Measurements from ENCODE around the gene CCDC178. TPM values are rescaled to one million over a fixed set of nuclear protein-coding genes. Genes with fewer than 3 reads are reported as not detected.

Gene CCDC178
- total and polyA plus RNA-seq, 2 of the 4 experiments (the other 2 are of a cell fraction) = not detected

- BruUV-seq (replicated peaks) = no TSS peak
- dilution Hi-C loops (cut with HindIII; ENCODE audit: low sequenced_read_pairs, unreplicated experiment) = no loop called here
- H3K9me3 ChIP-seq (ENCODE audit: control insufficient read depth, insufficient read depth, low read length) = no peaks in the 10 kb centered on the region; the same call in 1 of the 2 replicates
- H4K8ac ChIP-seq (ENCODE audit: low read depth in 2 of 2, low read length in 2 of 2) = no peak overlapping the region
- ATAC-seq (ENCODE audit: low read depth) (no peak), DNase-seq (no peak)
- no peak overlapping the region for H4K5ac ChIP-seq (ENCODE audit: low read depth, low read length)
- no peak overlapping the region for H2BK20ac ChIP-seq (ENCODE audit: low read depth, low read length)
- no peak overlapping the region for H2BK15ac ChIP-seq (ENCODE audit: low read depth, low read length)
- no peaks in the 10 kb centered on the region for H3K27me3 ChIP-seq (ENCODE audit: control insufficient read depth, insufficient read depth, low read length)
- H3K4me2 ChIP-seq (ENCODE audit: low read depth, low read length) = no peak overlapping the region
- H3K79me1 ChIP-seq (ENCODE audit: low read depth in 1 of 2, low read length in 2 of 2) = no peaks in the 10 kb centered on the region
- H4K20me1 ChIP-seq (ENCODE audit: insufficient read depth, low read length) = no peaks in the 10 kb centered on the region
- no peak overlapping the region for H3K18ac ChIP-seq (ENCODE audit: low read depth, low read length)
- in situ Hi-C loops (cut with MboI; ENCODE audit: low sequenced_read_pairs) = no loop called here
- intact Hi-C loops (cut with micrococcal nuclease) = no loop called here
- H3K36me3 ChIP-seq (ENCODE audit: control insufficient read depth, insufficient read depth, low read length) = no peaks in the 10 kb centered on the region
- H3K4me1 ChIP-seq (ENCODE audit: control insufficient read depth, insufficient read depth, low read length) = no peaks in the 10 kb centered on the region
- H2BK120ac ChIP-seq (ENCODE audit: low read depth, low read length) = no peak overlapping the region
- POLR2A ChIA-PET (ENCODE audit: unreplicated experiment) = no interaction called here
- no peak overlapping the region for H2BK5ac ChIP-seq (ENCODE audit: low read depth, low read length, poor library complexity, severe bottlenecking)
- 49% methylated on average over 2 of the region's 3 CpGs; no CpG with 5 or more reads in 1 of the 2 experiments for WGBS, 2 experiments (ENCODE audit: extremely low coverage in 2 of 2, insufficient read length in 1 of 2)
- no peaks in the 10 kb centered on the region for H3K9me1 ChIP-seq (ENCODE audit: insufficient read depth, low read length)
- TF ChIP-seq MXI1 (IDR thresholded peaks at IDR 0.05; ENCODE audit: borderline replicate concordance, low read depth, low read length) = no peak
- no peak for TF ChIP-seq CHD1 (IDR thresholded peaks at IDR 0.05; ENCODE audit: low read depth, low read length)
- no peak for TF ChIP-seq USF2 (IDR thresholded peaks at IDR 0.05; ENCODE audit: low read depth, low read length)
- TF ChIP-seq POLR2A (IDR thresholded peaks at IDR 0.05; ENCODE audit: low read depth, low read length) = no peak
- TF ChIP-seq FOS (IDR thresholded peaks at IDR 0.05; ENCODE audit: low read depth, low read length) = no peak
- TF ChIP-seq, protein P1, sequence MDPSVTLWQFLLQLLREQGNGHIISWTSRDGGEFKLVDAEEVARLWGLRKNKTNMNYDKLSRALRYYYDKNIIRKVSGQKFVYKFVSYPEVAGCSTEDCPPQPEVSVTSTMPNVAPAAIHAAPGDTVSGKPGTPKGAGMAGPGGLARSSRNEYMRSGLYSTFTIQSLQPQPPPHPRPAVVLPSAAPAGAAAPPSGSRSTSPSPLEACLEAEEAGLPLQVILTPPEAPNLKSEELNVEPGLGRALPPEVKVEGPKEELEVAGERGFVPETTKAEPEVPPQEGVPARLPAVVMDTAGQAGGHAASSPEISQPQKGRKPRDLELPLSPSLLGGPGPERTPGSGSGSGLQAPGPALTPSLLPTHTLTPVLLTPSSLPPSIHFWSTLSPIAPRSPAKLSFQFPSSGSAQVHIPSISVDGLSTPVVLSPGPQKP (IDR thresholded peaks at IDR 0.05; ENCODE audit: borderline replicate concordance, low read depth, low read length) = no peak
- no peak for TF ChIP-seq RAD21 (IDR thresholded peaks at IDR 0.05; ENCODE audit: low read length)
- no peak for TF ChIP-seq NFE2L2 (IDR thresholded peaks at IDR 0.05; ENCODE audit: low read depth, low read length)
- no peak for TF ChIP-seq MAFK (IDR thresholded peaks at IDR 0.05; ENCODE audit: low read depth, low read length)
- no peak for TF ChIP-seq BHLHE40 (IDR thresholded peaks at IDR 0.05; ENCODE audit: low read depth, low read length)
- TF ChIP-seq, protein P2, sequence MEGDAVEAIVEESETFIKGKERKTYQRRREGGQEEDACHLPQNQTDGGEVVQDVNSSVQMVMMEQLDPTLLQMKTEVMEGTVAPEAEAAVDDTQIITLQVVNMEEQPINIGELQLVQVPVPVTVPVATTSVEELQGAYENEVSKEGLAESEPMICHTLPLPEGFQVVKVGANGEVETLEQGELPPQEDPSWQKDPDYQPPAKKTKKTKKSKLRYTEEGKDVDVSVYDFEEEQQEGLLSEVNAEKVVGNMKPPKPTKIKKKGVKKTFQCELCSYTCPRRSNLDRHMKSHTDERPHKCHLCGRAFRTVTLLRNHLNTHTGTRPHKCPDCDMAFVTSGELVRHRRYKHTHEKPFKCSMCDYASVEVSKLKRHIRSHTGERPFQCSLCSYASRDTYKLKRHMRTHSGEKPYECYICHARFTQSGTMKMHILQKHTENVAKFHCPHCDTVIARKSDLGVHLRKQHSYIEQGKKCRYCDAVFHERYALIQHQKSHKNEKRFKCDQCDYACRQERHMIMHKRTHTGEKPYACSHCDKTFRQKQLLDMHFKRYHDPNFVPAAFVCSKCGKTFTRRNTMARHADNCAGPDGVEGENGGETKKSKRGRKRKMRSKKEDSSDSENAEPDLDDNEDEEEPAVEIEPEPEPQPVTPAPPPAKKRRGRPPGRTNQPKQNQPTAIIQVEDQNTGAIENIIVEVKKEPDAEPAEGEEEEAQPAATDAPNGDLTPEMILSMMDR (conservative IDR thresholded peaks at IDR 0.05; ENCODE audit: low read depth, low read length) = no peak
- no peak for TF ChIP-seq RCOR1 (IDR thresholded peaks at IDR 0.05; ENCODE audit: insufficient replicate concordance, low read length)
- no peak for TF ChIP-seq RFX5 (IDR thresholded peaks at IDR 0.05; ENCODE audit: low read depth, low read length)
- TF ChIP-seq CEBPB (IDR thresholded peaks at IDR 0.05; ENCODE audit: low read depth, low read length) = no peak
- no peak for TF ChIP-seq SMC3 (IDR thresholded peaks at IDR 0.05; ENCODE audit: low read depth, low read length)
- H3K14ac ChIP-seq (replicated peaks; ENCODE audit: low read depth, low read length) = no peak overlapping the region
- H3K23ac ChIP-seq (ENCODE audit: low read depth, low read length) = no peak overlapping the region
- no peak overlapping the region for H3K56ac ChIP-seq (ENCODE audit: extremely low read depth, insufficient read depth, low read length)
- no peak overlapping the region for H2AK9ac ChIP-seq (replicated peaks; ENCODE audit: low read depth, low read length, poor library complexity)
- no peak overlapping the region for H2AFZ ChIP-seq (replicated peaks; ENCODE audit: low read length, poor library complexity)
- CTCF ChIA-PET = no interaction called here
- H3K4ac ChIP-seq (ENCODE audit: low read depth, low read length) = no peak overlapping the region
- no peak overlapping the region for H3K4me3 ChIP-seq (ENCODE audit: insufficient read depth, low read depth, low read length)
- no peak overlapping the region for H3K9ac ChIP-seq (ENCODE audit: low read depth, low read length)
- no peak overlapping the region for H4K91ac ChIP-seq (ENCODE audit: insufficient read depth, low read depth, low read length)
- no peak overlapping the region for H3K27ac ChIP-seq (ENCODE audit: insufficient read depth, low read length)
- no peak overlapping the region for H2AK5ac ChIP-seq (ENCODE audit: low read depth, low read length)
Observed at GRCh38 chr18:32998285-32998684, 442.2 kb downstream of the CCDC178 start.
